GM18951 (cell line): Measurements from ENCODE around the gene WFIKKN1.
"Not testable (repeated sequence)": the region's sequence is repeated elsewhere in the genome, so short reads cannot be mapped to it uniquely, and the experiment has no call there.

Experiments used
- POLR2A ChIP-seq: IDR thresholded peaks from 4 replicates; pipeline ENCODE4 v1.6.1; 2011; ENCODE audit warnings: mild to moderate bottlenecking; ENCODE audit not compliant: insufficient read length, insufficient read depth; ENCODE audit errors: extremely low read depth
- in situ Hi-C: fragments of 300-500 bp; cut with MboI; formaldehyde crosslinking; loops from one replicate; pipeline ENCODE4 v1.12.0; 2022; ENCODE audit warnings: low sequenced_read_pairs, mixed read lengths, inconsistent platforms; ENCODE audit not compliant: unreplicated experiment

Gene WFIKKN1

GRCh38 chr16:590188-590814, 40.5 kb upstream of the WFIKKN1 start:
- no peak for TF ChIP-seq POLR2A
- in situ Hi-C loops = no loop called here

GRCh38 chr16:590815-591200, 40.0 kb upstream of the WFIKKN1 start:
- in situ Hi-C loops = no loop called here
- no peak for TF ChIP-seq POLR2A

GRCh38 chr16:591231-591630, 39.6 kb upstream of the WFIKKN1 start:
- TF ChIP-seq POLR2A = no peak
- in situ Hi-C loops = no loop called here

- no peak for TF ChIP-seq POLR2A
- in situ Hi-C loops = no loop called here
Measured at GRCh38 chr16:591892-592517, 38.8 kb upstream of the WFIKKN1 start.

- TF ChIP-seq POLR2A = no peak
- in situ Hi-C loops = no loop called here
Measured at GRCh38 chr16:592518-593306, 38.1 kb upstream of the WFIKKN1 start.

- no peak for TF ChIP-seq POLR2A
- in situ Hi-C loops = no loop called here
Measured at GRCh38 chr16:593406-593805, 37.4 kb upstream of the WFIKKN1 start.

- in situ Hi-C loops = no loop called here
- no peak for TF ChIP-seq POLR2A
Measured at GRCh38 chr16:593807-594206, 37.0 kb upstream of the WFIKKN1 start.

- in situ Hi-C loops = no loop called here
- TF ChIP-seq POLR2A = no peak
Measured at GRCh38 chr16:595094-595528, 35.7 kb upstream of the WFIKKN1 start.

- in situ Hi-C loops = no loop called here
Measured at GRCh38 chr16:595942-596735, 34.6 kb upstream of the WFIKKN1 start.

GRCh38 chr16:596736-597060, 34.1 kb upstream of the WFIKKN1 start:
- in situ Hi-C loops = no loop called here
- TF ChIP-seq POLR2A = no peak

More at GRCh38 chr16:595942-596735, 34.6 kb upstream of the WFIKKN1 start:
- TF ChIP-seq POLR2A = no peak

- in situ Hi-C loops = not testable (repeated sequence)
Measured at GRCh38 chr16:597655-598054, 33.1 kb upstream of the WFIKKN1 start.

GRCh38 chr16:598823-599739, 31.7 kb upstream of the WFIKKN1 start:
- in situ Hi-C loops = no loop called here
- no peak for TF ChIP-seq POLR2A
